PFSK-1 (cell line): ENCODE results near the gene ATP13A3.

Source experiments
- FOXP2 ChIP-seq: optimal IDR thresholded peaks from 2 replicates; pipeline ENCODE3; 2011; ENCODE audit warnings: borderline replicate concordance, control low read depth, inconsistent platforms; ENCODE audit not compliant: insufficient read depth; ENCODE audit errors: extremely low read length, extremely low read depth
- POLR2AphosphoS5 ChIP-seq: IDR thresholded peaks from 2 replicates; pipeline ENCODE4 v1.6.1; 2012; ENCODE audit warnings: low read depth, mild to moderate bottlenecking, control low read depth, low read length, moderate library complexity
- REST ChIP-seq, 2 experiments: IDR thresholded peaks; 2 replicates each; pipeline versions ENCODE4 v1.6.1 to v1.8.0; 2011 to 2012; ENCODE audit warnings: low read depth in 2 of 2, low read length in 2 of 2, control low read depth in 1 of 2, inconsistent platforms in 1 of 2, mild to moderate bottlenecking in 1 of 2, moderate library complexity in 1 of 2; ENCODE audit not compliant: insufficient read depth in 1 of 2
- SIN3A ChIP-seq: IDR thresholded peaks from 2 replicates; pipeline ENCODE4 v1.6.1; 2012; ENCODE audit warnings: mild to moderate bottlenecking, low read length, moderate library complexity, borderline replicate concordance; ENCODE audit not compliant: insufficient read depth
- TAF1 ChIP-seq: IDR thresholded peaks from 2 replicates; pipeline ENCODE4 v1.6.1; 2012; ENCODE audit warnings: low read length, control low read depth, borderline replicate concordance; ENCODE audit not compliant: insufficient read depth

ATP13A3 gene

DNA sequence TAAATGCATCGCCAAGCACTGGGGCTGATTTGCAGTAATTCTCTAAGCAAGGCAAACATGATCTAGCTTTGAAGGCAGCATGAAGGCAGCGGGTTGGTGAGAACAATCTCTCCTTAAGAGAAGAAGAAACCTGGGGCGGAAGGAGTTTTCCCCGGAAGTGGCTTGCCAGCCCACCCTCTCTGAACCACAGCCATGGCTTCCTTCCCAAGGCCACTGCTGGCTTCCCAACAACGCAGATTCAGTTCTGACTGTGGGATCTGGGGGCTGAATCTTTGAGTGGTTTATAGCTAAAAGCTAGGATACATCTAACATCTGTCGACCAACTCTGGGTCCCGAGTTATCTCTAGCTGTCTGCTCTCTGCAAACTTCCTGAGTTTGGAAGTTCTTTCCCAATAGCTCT lies 131.4 kb downstream of the ATP13A3 start:
- TF ChIP-seq REST (IDR thresholded peaks at IDR 0.05; ENCODE audit: insufficient read depth in 1 of 2, low read depth in 2 of 2, low read length in 2 of 2) (no peak), FOXP2 (no peak), SIN3A (no peak), POLR2AphosphoS5 (no peak), TAF1 (no peak)

GRCh38 chr3:194354315-194354714 lies 132.5 kb downstream of the ATP13A3 start:
- no peak for TF ChIP-seq TAF1
- TF ChIP-seq FOXP2: no peak
- no peak for TF ChIP-seq REST (IDR thresholded peaks at IDR 0.05; ENCODE audit: insufficient read depth in 1 of 2, low read depth in 2 of 2, low read length in 2 of 2)
- TF ChIP-seq POLR2AphosphoS5: no peak
- no peak for TF ChIP-seq SIN3A
